Smooth muscle cell (in vitro differentiated cells): ENCODE results near the gene RNF183. TPM values are rescaled to one million over a fixed set of nuclear protein-coding genes. Genes with fewer than 3 reads are reported as not detected.

Experiments used
- DNase-seq: peaks from one replicate; lab custom pipeline; 2025; ENCODE audit not compliant: unreplicated experiment; lab: John Stamatoyannopoulos, UW
- H2AFZ ChIP-seq: fragments of 200-600 bp; sonication (generic); 2 replicates; pipeline ENCODE4 v1.6.0; 2016; ENCODE audit warnings: antibody characterized with exemption, low read depth, mild to moderate bottlenecking
- H3F3A ChIP-seq: fragments of 200-600 bp; sonication (generic); 2 replicates; pipeline ENCODE4 v1.6.0; 2017; ENCODE audit warnings: antibody characterized with exemption, low read depth
- H3K27ac ChIP-seq: fragments of 200-600 bp; sonication (generic); 2 replicates; pipeline ENCODE4 v1.5.1; 2016; ENCODE audit warnings: low read depth, mild to moderate bottlenecking
- H3K27me3 ChIP-seq: fragments of 200-600 bp; sonication (generic); 2 replicates; pipeline ENCODE4 v1.6.1; 2016; ENCODE audit warnings: low read depth, mild to moderate bottlenecking
- H3K36me3 ChIP-seq: fragments of 200-600 bp; sonication (generic); 2 replicates; pipeline ENCODE4 v1.5.1; 2016; ENCODE audit warnings: low read depth
- H3K4me1 ChIP-seq: fragments of 200-600 bp; sonication (generic); 2 replicates; pipeline ENCODE4 v1.5.1; 2016; ENCODE audit warnings: low read depth
- H3K4me2 ChIP-seq: fragments of 200-600 bp; sonication (generic); 2 replicates; pipeline ENCODE4 v1.6.0; 2016; ENCODE audit warnings: mild to moderate bottlenecking
- H3K4me3 ChIP-seq: fragments of 200-600 bp; sonication (generic); 2 replicates; pipeline ENCODE4 v1.5.1; 2016; ENCODE audit warnings: mild to moderate bottlenecking
- H3K79me2 ChIP-seq: fragments of 200-600 bp; sonication (generic); 2 replicates; pipeline ENCODE4 v1.6.0; 2016; ENCODE audit warnings: low read depth, mild to moderate bottlenecking
- H3K9ac ChIP-seq: fragments of 200-600 bp; sonication (generic); 2 replicates; pipeline ENCODE4 v1.6.0; 2016; ENCODE audit warnings: low read depth
- H3K9me3 ChIP-seq: fragments of 200-600 bp; sonication (generic); replicated peaks from 2 replicates; pipeline ENCODE4 v1.5.1; 2016; ENCODE audit warnings: low read depth
- H4K20me1 ChIP-seq: fragments of 200-600 bp; sonication (generic); 2 replicates; pipeline ENCODE4 v1.6.0; 2016; ENCODE audit warnings: low read depth
- WGBS: methylation state at CpG from one replicate; pipeline ENCODE4 v1.1.7; 2016; ENCODE audit warnings: low lambda C conversion rate; 5-methylcytosine and 5-hydroxymethylcytosine counted together
- polyA plus RNA-seq: library from polyadenylated mRNA; unstranded; fragments of >200 nt; fragmentation: Nextera tagmentation; extraction: Ambion mirVana; gene quantifications from 2 replicates; pipeline ENCODE4 v1.2.1, GENCODE V29; 2016
- total RNA-seq: library from RNA; depleted of rRNA; stranded (reverse); fragments of >200 nt; gene quantifications from 2 replicates; pipeline ENCODE4 v1.2.3, GENCODE V29; 2014
- TF ChIP-seq, protein P1 (sequence below): fragments of 200-600 bp; sonication (generic); IDR thresholded peaks from 2 replicates; pipeline ENCODE4 v1.5.1; 2017; ENCODE audit warnings: borderline replicate concordance, mild to moderate bottlenecking, antibody characterized with exemption; ENCODE audit not compliant: insufficient read depth, poor library complexity, severe bottlenecking

RNF183 gene
- total and polyA plus RNA-seq, 2 experiments from 2014 or later, result 0.66 to 2.3 TPM

DNA sequence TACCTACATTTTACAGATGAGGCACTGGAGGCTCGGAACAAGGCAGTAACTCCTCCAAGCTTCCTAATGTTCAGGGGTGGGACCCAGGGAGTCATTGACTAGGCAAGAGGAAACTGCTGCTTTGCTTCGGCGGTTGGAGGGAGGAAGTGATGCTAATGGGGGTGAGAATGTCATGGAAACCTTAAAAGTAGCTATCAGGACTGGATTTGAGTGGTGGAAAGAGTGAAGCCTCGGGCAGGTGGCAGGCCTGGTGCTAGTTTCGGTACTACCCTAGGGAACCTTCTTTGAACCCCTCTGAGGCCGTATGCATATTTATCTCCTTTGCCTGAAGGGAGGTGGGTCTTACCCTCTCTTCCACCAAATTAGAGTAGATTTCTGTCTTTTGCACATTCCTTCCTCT is 47.8 kb upstream of the RNF183 start:
- Histone ChIP-seq H4K20me1 (no peaks in the 10 kb centered on the region), H3K9ac (no peak overlapping the region), H2AFZ (no peak overlapping the region), H3K27ac (no peak overlapping the region), H3K79me2 (no peaks in the 10 kb centered on the region), H3F3A (no peaks in the 10 kb centered on the region), H3K4me3 (no peak overlapping the region), H3K9me3 (no peaks in the 10 kb centered on the region), H3K36me3 (no peaks in the 10 kb centered on the region), H3K4me1 (no peaks in the 10 kb centered on the region), H3K27me3 (peaks cover 35% of the 10 kb centered on the region), H3K4me2 (no peak overlapping the region)
- no peak for DNase-seq
- TF ChIP-seq, protein P1, sequence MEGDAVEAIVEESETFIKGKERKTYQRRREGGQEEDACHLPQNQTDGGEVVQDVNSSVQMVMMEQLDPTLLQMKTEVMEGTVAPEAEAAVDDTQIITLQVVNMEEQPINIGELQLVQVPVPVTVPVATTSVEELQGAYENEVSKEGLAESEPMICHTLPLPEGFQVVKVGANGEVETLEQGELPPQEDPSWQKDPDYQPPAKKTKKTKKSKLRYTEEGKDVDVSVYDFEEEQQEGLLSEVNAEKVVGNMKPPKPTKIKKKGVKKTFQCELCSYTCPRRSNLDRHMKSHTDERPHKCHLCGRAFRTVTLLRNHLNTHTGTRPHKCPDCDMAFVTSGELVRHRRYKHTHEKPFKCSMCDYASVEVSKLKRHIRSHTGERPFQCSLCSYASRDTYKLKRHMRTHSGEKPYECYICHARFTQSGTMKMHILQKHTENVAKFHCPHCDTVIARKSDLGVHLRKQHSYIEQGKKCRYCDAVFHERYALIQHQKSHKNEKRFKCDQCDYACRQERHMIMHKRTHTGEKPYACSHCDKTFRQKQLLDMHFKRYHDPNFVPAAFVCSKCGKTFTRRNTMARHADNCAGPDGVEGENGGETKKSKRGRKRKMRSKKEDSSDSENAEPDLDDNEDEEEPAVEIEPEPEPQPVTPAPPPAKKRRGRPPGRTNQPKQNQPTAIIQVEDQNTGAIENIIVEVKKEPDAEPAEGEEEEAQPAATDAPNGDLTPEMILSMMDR, result no peak
- WGBS, result 65% methylated on average over 6 of the region's 6 CpGs

DNA sequence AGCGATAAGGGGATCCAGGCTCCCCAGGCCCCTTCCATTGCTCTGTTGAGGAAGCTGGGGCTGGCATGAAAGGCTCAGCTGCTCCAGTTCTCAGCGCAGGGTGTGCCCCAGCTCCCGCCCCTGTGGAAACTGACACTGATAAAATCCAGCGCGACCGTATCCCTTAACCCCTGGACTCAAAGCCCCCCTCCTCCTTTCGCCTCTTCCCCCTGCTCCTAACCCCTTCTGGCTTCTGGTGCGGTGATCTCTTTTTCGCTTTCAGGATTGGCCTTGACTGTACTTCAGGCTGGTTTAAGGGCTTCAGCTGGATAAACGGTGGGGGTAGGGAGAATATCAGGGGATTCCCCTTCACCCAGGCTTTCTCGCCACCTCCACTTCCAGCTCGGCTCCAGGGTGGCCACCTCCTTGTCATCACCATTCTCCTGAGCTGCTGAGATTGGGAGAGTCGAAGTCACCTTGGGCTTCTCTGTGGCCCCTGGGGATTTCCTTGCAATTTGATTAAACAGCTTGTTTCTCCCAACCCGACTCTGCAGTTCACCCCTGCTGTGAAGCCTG is 47.0 kb upstream of the RNF183 start:
- Histone ChIP-seq H2AFZ (no peak overlapping the region), H3K27ac (no peak overlapping the region), H3K9me3 (no peaks in the 10 kb centered on the region), H4K20me1 (no peaks in the 10 kb centered on the region), H3K4me2 (peak overlapping the region; percentile 86), H3F3A (peaks cover 5% of the 10 kb centered on the region), H3K4me1 (no peaks in the 10 kb centered on the region), H3K79me2 (no peaks in the 10 kb centered on the region), H3K4me3 (peak overlapping the region; percentile 49), H3K9ac (no peak overlapping the region), H3K27me3 (peaks cover 35% of the 10 kb centered on the region), H3K36me3 (no peaks in the 10 kb centered on the region)
- no peak for DNase-seq
- TF ChIP-seq, protein P1, result no peak
- WGBS, result 32% methylated on average over 14 of the region's 14 CpGs

DNA sequence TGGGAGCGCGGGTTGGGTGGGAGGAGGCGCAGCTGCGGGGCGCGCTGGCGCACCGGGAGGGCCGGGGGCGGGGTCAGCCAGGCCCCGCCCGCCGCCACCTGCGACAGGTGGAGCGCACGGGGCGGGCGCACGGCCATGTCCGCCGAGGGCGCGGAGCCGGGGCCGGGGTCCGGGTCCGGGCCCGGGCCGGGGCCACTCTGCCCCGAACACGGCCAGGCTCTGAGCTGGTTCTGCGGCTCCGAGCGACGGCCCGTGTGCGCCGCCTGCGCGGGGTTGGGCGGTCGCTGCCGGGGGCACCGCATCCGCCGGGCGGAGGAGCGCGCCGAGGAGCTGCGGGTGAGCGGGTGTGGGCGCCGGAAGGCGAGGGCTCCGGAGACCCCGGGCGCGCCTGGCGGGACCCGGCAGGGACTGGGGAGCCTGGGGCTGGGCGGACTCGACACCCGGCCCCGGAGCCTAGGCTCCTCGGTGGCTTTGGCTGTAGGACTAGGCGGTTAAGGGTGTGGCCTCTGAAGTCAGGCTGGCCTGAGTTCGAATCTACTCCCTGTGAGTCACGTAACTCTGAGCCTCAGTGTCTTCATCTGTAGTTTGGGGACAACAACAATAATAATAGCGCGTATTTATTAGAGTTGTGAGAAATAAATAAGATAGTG is 46.4 kb upstream of the RNF183 start, which contains the start of gene BSPRY:
Gene BSPRY, plus strand, starts transcription at position 97 of the 650 bp plus-strand sequence. Its CDS starts 39 bp downstream, at position 136.
- Histone ChIP-seq H3K4me2 (peak within 1 kb of the TSS; percentile 86), H3K4me3 (peak within 1 kb of the TSS; percentile 49), H3K4me1 (no peaks in the 10 kb centered on the region), H3K27ac (no peak within 1 kb of the TSS), H3K9me3 (no peaks in the 10 kb centered on the region), H3F3A (peaks cover 5% of the 10 kb centered on the region), H3K36me3 (no peaks in the 10 kb centered on the region), H3K9ac (no peak within 1 kb of the TSS), H4K20me1 (no peaks in the 10 kb centered on the region), H2AFZ (peak within 1 kb of the TSS; percentile 54), H3K27me3 (peaks cover 35% of the 10 kb centered on the region), H3K79me2 (no peaks in the 10 kb centered on the region)
- WGBS, result 3% methylated on average over 34 of the region's 71 CpGs
- TF ChIP-seq, protein P1, result no peak
- DNase-seq, result no peak
